ENCODE results near the gene PSMG3. TPM values are rescaled to one million over a fixed set of nuclear protein-coding genes. Genes with fewer than 3 reads are reported as not detected.

Gene PSMG3
- total and polyA plus RNA-seq, 4 donors = 14.1 to 45.2 (median 30.9) TPM

- Histone ChIP-seq H3K27ac (ENCODE audit: low read depth in 1 of 2, low read length in 2 of 2) (no peak overlapping the region), H3K4me1 (ENCODE audit: control insufficient read depth in 1 of 2, insufficient read depth in 2 of 2, low read length in 2 of 2) (no peaks in the 10 kb centered on the region), H3K27me3 (ENCODE audit: control insufficient read depth in 1 of 2, insufficient read depth in 2 of 2, low read length in 1 of 2) (no peaks in the 10 kb centered on the region), H3K9me3 (ENCODE audit: control insufficient read depth, low read length) (no peaks in the 10 kb centered on the region), H3K4me3 (ENCODE audit: low read length in 2 of 2) (no peak overlapping the region), H3K36me3 (ENCODE audit: control insufficient read depth in 1 of 2, insufficient read depth in 2 of 2, low read length in 1 of 2) (no peaks in the 10 kb centered on the region)
- no peak for ATAC-seq (ENCODE audit: low FRiP score)
- WGBS, 2 donors = 92% methylated on average over 32 of the region's 32 CpGs
- intact Hi-C loops (cut with DNase I) = no loop called here
- DNase-seq = peak in 1 of 2 donors; percentile 47
These were observed 10.8 kb downstream of the PSMG3 start for GRCh38 chr7:1558841-1559625.

DNA sequence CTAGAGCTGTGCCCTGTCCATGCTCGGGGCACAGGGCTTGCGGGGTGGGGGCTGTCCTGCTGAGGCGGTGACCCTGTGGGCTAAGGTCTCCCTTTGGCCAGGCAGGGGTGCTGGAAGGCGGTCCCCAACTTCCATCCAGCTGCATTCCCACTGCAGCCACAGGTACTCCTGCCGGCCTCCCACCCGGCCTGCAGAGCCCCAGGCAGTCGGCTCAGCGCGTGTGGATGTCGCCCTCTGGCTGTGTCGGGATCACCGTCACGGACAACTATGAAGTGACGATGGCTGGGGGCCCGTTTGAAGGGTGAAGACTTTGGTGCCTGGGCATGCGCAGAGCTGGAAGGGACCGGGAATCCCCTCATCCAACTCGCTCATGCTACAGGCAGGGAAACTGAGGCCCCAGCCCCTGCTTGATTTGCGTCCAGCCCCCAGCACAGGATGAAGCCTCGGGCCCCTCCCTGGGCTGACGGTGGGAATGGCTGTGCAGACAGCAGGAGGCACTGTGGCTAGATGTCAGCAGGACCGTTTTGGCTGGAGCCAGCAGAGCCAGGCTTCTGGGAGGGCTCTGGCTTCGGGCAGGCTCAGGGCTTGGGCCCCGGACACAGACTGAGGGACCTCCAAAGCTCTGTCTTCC lies 11.5 kb downstream of the PSMG3 start:
- intact Hi-C loops (cut with DNase I) = no loop called here
- Histone ChIP-seq H3K36me3 (ENCODE audit: control insufficient read depth in 1 of 2, insufficient read depth in 2 of 2, low read length in 1 of 2) (no peaks in the 10 kb centered on the region), H3K27me3 (ENCODE audit: control insufficient read depth in 1 of 2, insufficient read depth in 2 of 2, low read length in 1 of 2) (no peaks in the 10 kb centered on the region), H3K27ac (ENCODE audit: low read depth in 1 of 2, low read length in 2 of 2) (no peak overlapping the region), H3K4me1 (ENCODE audit: control insufficient read depth in 1 of 2, insufficient read depth in 2 of 2, low read length in 2 of 2) (no peaks in the 10 kb centered on the region), H3K4me3 (ENCODE audit: low read length in 2 of 2) (no peak overlapping the region), H3K9me3 (ENCODE audit: control insufficient read depth, low read length) (no peaks in the 10 kb centered on the region)
- 40% methylated on average over 24 of the region's 24 CpGs for WGBS, 2 donors
- DNase-seq (peak in 1 of 2 donors; percentile 51), ATAC-seq (ENCODE audit: low FRiP score) (no peak)

DNA sequence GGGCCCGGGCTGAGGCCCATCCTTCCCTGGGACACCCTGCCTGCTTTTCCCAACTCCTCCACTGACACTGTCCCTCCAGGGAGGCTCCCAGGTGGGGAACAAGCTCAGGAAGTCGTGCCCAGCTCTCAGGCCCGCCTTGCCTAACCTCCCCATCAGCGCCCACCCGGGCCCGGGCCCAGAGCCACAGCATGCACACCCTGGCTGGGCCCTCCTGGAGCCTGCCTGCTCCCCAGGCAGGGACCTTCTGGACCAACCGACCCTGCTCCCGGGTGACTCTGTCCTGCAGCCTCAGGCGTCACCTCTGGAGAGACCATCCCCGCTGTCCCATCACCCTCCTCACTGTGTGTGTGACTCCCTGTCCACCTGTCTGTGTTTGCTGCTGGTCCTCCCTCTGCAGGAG lies 12.1 kb downstream of the PSMG3 start:
- intact Hi-C loops (cut with DNase I) = no loop called here

DNA sequence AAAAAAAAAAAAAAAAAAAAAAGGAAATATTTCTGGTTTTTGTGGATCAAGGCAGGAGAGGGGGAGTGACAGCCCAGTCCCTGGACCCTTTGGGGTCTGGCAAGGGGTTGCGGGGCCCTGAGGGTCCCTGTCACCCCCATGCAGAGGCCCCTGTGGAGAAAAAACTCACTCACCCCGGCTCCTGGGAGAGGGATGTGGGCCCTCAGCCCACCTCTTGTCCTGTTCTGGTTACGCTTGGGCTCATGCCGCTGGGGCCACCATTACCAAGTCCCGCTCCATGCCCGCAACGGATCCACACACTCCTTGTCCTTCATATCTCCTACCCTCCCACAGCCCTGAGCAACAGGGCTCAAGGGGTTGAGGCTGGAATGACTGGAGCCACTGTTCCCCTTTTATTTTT lies 12.8 kb downstream of the PSMG3 start:
- ATAC-seq (ENCODE audit: low FRiP score) = no peak
- no peak overlapping the region for H3K4me3 ChIP-seq (ENCODE audit: low read length in 2 of 2)
- H3K9me3 ChIP-seq (ENCODE audit: control insufficient read depth, low read length) = no peaks in the 10 kb centered on the region
- no peaks in the 10 kb centered on the region for H3K27me3 ChIP-seq (ENCODE audit: control insufficient read depth in 1 of 2, insufficient read depth in 2 of 2, low read length in 1 of 2)
- no peaks in the 10 kb centered on the region for H3K4me1 ChIP-seq (ENCODE audit: control insufficient read depth in 1 of 2, insufficient read depth in 2 of 2, low read length in 2 of 2)
- H3K36me3 ChIP-seq (ENCODE audit: control insufficient read depth in 1 of 2, insufficient read depth in 2 of 2, low read length in 1 of 2) = no peaks in the 10 kb centered on the region
- no peak for DNase-seq
- WGBS, 2 donors = 97 to 100% methylated on average over 7 of the region's 7 CpGs
- no peak overlapping the region for H3K27ac ChIP-seq (ENCODE audit: low read depth in 1 of 2, low read length in 2 of 2)
- intact Hi-C loops (cut with DNase I) = no loop called here

More for the DNA sequence above, 12.1 kb downstream of the PSMG3 start:
- no peaks in the 10 kb centered on the region for H3K36me3 ChIP-seq (ENCODE audit: control insufficient read depth in 1 of 2, insufficient read depth in 2 of 2, low read length in 1 of 2)
- DNase-seq (no peak), ATAC-seq (ENCODE audit: low FRiP score) (no peak)
- no peaks in the 10 kb centered on the region for H3K27me3 ChIP-seq (ENCODE audit: control insufficient read depth in 1 of 2, insufficient read depth in 2 of 2, low read length in 1 of 2)
- H3K4me3 ChIP-seq (ENCODE audit: low read length in 2 of 2) = no peak overlapping the region
- H3K27ac ChIP-seq (ENCODE audit: low read depth in 1 of 2, low read length in 2 of 2) = no peak overlapping the region
- H3K4me1 ChIP-seq (ENCODE audit: control insufficient read depth in 1 of 2, insufficient read depth in 2 of 2, low read length in 2 of 2) = no peaks in the 10 kb centered on the region
- no peaks in the 10 kb centered on the region for H3K9me3 ChIP-seq (ENCODE audit: control insufficient read depth, low read length)
- WGBS, 2 donors = 89 to 90% methylated on average over 10 of the region's 10 CpGs

DNA sequence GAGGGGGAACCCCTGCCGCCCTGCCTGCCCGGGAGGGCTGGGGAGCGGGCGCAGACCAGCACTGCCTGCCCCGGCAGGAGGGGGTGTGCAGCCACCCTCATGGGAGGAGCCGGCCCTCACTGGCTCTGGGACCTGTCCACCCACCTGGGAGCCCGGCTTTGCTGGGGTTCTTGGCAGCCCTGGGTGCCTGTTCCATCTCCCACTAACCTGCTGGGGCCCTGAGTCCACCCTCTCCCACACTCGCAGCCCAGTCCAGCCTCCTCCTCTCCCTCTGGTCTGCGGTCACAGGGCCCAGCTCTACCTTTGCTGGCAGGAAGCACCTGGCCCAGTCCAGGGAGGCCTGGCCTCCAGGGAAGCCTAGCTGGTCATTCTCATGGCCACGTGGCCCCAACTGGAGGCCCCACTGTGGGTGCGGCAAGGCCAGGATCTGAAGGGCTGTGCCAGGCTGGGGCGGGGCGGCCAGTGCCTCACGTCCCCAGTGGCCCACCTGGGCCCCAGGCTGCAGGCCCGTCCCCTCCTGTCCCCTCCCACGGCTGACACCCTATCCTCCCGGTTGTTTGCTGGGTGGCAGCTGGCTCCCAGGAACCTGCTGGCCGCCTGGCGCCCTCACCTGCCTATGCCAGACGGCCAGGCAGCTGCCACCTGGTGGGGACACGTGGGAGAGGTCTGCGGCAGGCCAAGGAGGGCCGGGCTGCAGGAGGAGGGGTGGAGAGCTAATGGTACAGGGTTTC lies 13.9 kb downstream of the PSMG3 start, which contains the start of gene TMEM184A:
Gene TMEM184A, minus strand, starts transcription at position 393 of the 731 bp plus-strand sequence. CDS start 721 bp downstream, outside the sequence.
- no peaks in the 10 kb centered on the region for H3K36me3 ChIP-seq (ENCODE audit: control insufficient read depth in 1 of 2, insufficient read depth in 2 of 2, low read length in 1 of 2)
- DNase-seq (no peak), ATAC-seq (ENCODE audit: low FRiP score) (peak; percentile 39)
- no peaks in the 10 kb centered on the region for H3K4me1 ChIP-seq (ENCODE audit: control insufficient read depth in 1 of 2, insufficient read depth in 2 of 2, low read length in 2 of 2)
- no peaks in the 10 kb centered on the region for H3K27me3 ChIP-seq (ENCODE audit: control insufficient read depth in 1 of 2, insufficient read depth in 2 of 2, low read length in 1 of 2)
- H3K9me3 ChIP-seq (ENCODE audit: control insufficient read depth, low read length) = no peaks in the 10 kb centered on the region
- intact Hi-C loops (cut with DNase I) = no loop called here
- H3K4me3 ChIP-seq (ENCODE audit: low read length in 2 of 2) = no peak within 1 kb of the TSS
- H3K27ac ChIP-seq (ENCODE audit: low read depth in 1 of 2, low read length in 2 of 2) = no peak within 1 kb of the TSS
- 44 to 49% methylated on average over 23 of the region's 23 CpGs for WGBS, 2 donors

GRCh38 chr7:1555046-1555812 lies 14.6 kb downstream of the PSMG3 start:
- H3K4me3 ChIP-seq (ENCODE audit: low read length in 2 of 2) = no peak overlapping the region
- H3K36me3 ChIP-seq (ENCODE audit: control insufficient read depth in 1 of 2, insufficient read depth in 2 of 2, low read length in 1 of 2) = no peaks in the 10 kb centered on the region
- no peaks in the 10 kb centered on the region for H3K9me3 ChIP-seq (ENCODE audit: control insufficient read depth, low read length)
- no peaks in the 10 kb centered on the region for H3K4me1 ChIP-seq (ENCODE audit: control insufficient read depth in 1 of 2, insufficient read depth in 2 of 2, low read length in 2 of 2)
- 24 to 26% methylated on average over 35 of the region's 35 CpGs for WGBS, 2 donors
- DNase-seq (no peak), ATAC-seq (ENCODE audit: low FRiP score) (no peak)
- no peaks in the 10 kb centered on the region for H3K27me3 ChIP-seq (ENCODE audit: control insufficient read depth in 1 of 2, insufficient read depth in 2 of 2, low read length in 1 of 2)
- intact Hi-C loops (cut with DNase I) = no loop called here
- H3K27ac ChIP-seq (ENCODE audit: low read depth in 1 of 2, low read length in 2 of 2) = no peak overlapping the region

DNA sequence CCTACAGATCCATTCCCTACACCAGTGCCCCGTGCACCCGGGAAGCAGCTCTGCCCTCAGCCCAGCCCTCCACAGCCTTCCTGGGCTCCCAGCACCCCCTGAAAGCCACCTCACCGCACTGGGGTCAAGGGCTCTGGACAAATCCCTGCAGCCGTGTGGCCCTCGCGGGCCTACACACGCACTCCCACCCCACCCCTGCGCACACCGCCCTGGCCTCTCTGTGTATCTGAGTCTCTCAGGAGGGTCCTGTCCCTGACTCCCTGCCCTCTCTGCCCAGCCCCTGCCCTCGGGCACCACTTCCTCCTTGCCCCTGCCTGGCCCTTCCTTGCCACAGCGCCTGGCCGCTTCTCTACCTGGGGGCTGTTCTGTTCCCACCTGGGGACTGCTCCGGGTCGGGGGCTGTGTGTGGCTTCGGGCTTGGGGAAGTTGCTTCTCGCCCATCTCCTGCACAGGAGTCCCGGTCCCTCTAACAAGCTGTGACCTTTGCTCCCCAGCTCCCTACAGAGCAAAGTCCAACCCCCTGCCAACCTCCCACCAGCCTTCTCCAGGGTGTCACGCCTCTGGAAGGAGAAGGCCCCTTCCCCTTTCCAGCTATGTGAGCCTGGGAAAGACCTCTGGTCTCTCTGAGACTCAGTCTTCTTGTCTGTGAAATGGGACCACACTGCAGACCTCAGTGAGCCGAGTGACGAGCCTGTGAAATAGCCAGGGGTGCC lies 15.3 kb downstream of the PSMG3 start:
- no peak overlapping the region for H3K4me3 ChIP-seq (ENCODE audit: low read length in 2 of 2)
- no peaks in the 10 kb centered on the region for H3K4me1 ChIP-seq (ENCODE audit: control insufficient read depth in 1 of 2, insufficient read depth in 2 of 2, low read length in 2 of 2)
- no peaks in the 10 kb centered on the region for H3K27me3 ChIP-seq (ENCODE audit: control insufficient read depth in 1 of 2, insufficient read depth in 2 of 2, low read length in 1 of 2)
- H3K9me3 ChIP-seq (ENCODE audit: control insufficient read depth, low read length) = no peaks in the 10 kb centered on the region
- ATAC-seq (ENCODE audit: low FRiP score) = no peak
- no peaks in the 10 kb centered on the region for H3K36me3 ChIP-seq (ENCODE audit: control insufficient read depth in 1 of 2, insufficient read depth in 2 of 2, low read length in 1 of 2)
- 77 to 80% methylated on average over 20 of the region's 20 CpGs for WGBS, 2 donors
- no peak for DNase-seq
- H3K27ac ChIP-seq (ENCODE audit: low read depth in 1 of 2, low read length in 2 of 2) = no peak overlapping the region
- intact Hi-C loops (cut with DNase I) = no loop called here

All from aorta (tissue), 5 donors.